NCI-H1092 treated with DMSO at 0.1 percent for 48 hours (cell line): ENCODE data around the gene GRIN3A.
"Not testable (repeated sequence)": the region's sequence is repeated elsewhere in the genome, so short reads cannot be mapped to it uniquely, and the experiment has no call there.

Experiments used
- DNase-seq: peaks from one replicate; lab custom pipeline; 2025; lab: John Stamatoyannopoulos, UW

The GRIN3A gene

GRCh38 chr9:101632611-101633010 is 105.8 kb downstream of the GRIN3A start:
- no peak for DNase-seq

GRCh38 chr9:101631892-101632291 is 106.6 kb downstream of the GRIN3A start:
- no peak for DNase-seq

GRCh38 chr9:101629636-101630035 is 108.8 kb downstream of the GRIN3A start:
- DNase-seq: no peak

DNA sequence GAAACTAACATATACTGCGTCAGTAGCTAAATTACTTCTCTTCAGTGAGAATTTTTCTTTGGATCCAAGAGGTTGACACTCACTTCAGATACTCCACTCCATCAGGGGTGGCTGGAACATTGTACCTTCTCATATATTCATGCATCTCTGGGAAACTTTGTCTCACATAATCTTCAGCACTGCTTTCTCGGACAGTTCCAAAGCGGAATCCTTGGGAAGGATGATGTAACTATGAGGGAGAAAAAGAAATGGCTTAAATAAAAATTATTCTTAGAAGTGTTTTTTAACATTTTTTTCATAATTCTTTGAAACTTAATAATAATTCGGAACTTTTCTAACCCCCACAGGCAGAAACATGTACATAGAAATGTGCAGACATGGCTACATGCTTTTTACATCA is 110.3 kb downstream of the GRIN3A start:
- DNase-seq: no peak

- DNase-seq: no peak
These were observed 112.2 kb downstream of the GRIN3A start for GRCh38 chr9:101626295-101626694.

GRCh38 chr9:101625876-101626275 is 112.6 kb downstream of the GRIN3A start:
- no peak for DNase-seq

GRCh38 chr9:101620452-101620851 is 118.0 kb downstream of the GRIN3A start:
- no peak for DNase-seq

GRCh38 chr9:101618698-101619097 is 119.7 kb downstream of the GRIN3A start:
- DNase-seq: no peak

GRCh38 chr9:101605547-101605946 is 132.9 kb downstream of the GRIN3A start:
- no peak for DNase-seq

GRCh38 chr9:101604296-101604695 is 134.2 kb downstream of the GRIN3A start:
- no peak for DNase-seq

DNA sequence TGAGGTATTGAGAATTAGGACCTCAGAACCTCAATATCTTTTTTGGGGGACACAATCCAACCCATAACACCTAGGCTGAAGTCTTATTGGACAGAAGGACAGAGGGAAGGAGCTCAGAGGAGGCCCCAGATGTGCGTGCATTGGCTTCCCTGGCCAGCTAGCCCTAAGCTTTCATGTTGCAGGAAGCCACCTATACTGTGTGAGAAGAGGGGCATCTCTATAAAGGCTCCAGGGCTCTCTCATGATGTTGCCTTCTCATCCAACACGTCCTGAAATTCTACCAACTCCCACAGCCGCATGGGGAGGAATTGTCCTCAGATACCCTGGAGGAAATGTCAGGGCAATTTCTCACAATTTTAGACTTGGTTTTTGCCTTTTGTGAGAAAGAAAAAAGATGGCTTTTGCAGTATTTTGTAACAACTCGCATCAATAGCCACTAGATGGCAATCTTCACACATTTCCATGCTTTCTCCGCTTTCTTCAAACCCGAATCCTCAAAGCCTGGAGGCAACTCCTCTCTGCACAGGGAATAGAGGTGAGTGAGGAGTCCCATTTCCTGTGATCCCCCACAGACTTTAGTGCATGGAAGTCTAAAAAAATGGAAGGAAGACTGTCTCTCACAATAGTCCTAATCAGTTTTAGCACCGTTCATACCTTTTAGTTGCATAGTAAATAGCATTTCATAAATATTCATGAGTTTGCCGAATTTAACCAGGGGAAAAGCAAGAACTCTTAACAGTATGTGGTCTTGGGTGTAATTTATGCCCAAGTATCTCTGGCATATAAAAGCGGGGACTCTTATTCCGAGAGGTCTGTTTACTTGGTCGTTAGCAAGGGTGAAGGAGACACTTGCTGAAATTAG is 136.3 kb downstream of the GRIN3A start:
- DNase-seq: peak; percentile 71

GRCh38 chr9:101594796-101595195 is 143.7 kb downstream of the GRIN3A start, which contains the start of gene PPP3R2:
TSS of gene PPP3R2 (minus strand) at chr9:101594969. CDS start at chr9:101594921, 48 bp downstream.
- no peak for DNase-seq

DNA sequence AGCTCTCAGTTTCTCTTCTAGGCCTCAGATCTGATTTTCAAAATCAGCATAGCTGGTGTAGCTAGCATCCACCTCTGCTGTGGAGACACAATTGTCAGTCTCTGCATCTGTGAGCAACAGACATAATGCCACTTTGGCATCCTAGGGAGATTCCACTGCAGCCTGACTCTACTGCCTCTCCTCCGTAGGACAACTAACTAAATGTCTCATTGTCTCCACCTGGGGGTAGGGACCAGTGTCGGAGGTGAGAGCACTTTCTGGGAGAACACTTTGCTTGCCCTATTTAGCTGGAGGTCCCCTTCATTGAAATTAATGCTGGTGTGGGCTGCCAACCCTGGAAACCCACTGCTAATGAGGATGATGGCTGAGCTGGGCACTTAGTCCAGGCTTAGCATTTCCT is 145.1 kb downstream of the GRIN3A start:
- no peak for DNase-seq

DNA sequence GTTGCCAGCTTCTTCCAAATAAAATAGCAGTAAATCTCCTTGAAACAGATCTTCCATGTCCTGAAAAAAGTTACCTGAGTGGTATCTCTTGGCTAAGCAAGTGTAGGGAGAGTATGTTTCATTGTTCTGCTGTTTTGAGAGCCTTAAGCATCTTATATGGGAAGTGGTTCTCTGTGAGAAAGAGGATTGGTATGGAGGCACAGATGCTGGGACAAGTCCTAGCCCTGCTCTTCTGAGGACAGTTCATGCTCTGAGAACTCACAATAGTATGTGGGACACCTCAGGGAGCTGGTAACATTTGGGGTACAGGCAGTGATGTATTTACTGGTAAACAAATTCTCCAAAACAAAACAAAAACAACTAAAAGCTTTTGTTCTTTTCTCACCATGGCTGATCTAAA is 145.7 kb downstream of the GRIN3A start:
- DNase-seq: no peak

- DNase-seq: no peak
These were observed 146.5 kb downstream of the GRIN3A start for GRCh38 chr9:101591787-101592446.

GRCh38 chr9:101590901-101591300 is 147.5 kb downstream of the GRIN3A start:
- DNase-seq: no peak

GRCh38 chr9:101590074-101590473 is 148.4 kb downstream of the GRIN3A start:
- DNase-seq: not testable (repeated sequence)

DNA sequence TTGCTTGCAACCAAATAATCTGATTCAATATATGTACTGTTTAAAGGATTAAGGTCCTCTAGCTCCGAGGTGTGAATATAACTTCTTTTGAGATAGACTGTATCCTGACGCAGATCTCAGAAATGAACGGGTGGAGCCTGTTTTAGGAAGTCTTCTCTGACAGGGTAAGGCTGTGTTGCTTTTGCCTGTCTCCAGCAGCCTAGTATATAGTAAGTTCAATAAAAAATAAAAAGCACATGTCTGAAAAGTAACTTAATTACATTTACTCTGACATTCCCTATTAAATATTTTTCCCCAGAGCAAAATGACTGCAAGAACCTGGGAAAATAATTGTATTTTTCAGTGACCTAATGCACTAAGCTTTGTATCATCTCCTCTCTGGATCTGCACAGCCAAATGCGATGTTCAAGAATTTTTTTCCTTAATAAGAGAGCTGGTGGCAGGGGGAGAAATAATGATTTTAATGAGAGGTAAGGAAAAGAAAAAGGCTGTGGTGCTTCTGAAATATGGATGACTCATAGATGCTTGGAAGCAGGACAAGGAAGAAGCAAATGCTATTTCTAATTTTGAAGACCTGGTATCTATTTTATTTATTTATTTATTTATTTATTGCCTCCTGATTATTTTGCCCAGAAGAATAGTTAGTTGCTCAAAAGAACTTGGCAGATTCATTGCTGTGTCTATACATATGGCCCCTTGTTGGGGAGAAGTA is 151.0 kb downstream of the GRIN3A start:
- DNase-seq: no peak

DNA sequence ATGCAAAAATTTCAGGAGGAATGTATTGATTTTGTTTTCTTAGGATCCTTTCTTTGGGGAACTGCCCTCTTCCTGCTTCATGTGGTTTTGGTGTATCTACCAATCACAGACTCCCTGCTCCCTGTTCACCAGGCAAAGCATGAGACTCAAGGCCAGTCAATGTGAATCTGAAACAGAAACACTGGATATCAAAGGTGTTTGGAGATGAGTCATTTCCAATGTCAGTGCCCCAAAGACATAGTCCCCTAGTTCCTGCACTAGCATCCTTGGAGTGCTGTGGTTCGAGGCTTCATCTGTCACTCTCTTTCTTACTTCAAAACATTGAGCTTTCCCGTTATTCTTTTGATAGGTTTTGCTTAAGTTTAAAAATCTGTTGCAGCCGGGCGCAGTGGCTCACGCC is 151.8 kb downstream of the GRIN3A start:
- DNase-seq: no peak

DNA sequence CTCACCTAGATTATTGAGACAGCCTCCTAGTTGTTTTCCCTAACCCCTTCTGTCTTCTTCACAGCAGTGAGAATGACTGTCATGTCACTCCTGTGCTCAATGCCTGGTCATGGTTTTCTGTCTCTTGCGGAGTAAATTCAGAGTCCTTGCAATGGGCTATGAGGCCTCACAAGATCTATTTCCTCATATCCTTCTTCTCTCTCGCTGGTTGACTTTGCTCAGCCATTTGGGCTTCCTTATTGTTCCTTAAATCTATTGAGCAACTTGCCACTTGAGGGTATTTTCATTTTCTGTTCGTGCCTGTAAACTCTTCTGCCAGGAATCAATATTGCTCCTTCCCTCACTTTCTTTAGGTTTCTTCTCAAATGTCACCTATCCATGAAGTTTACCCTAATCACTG is 152.7 kb downstream of the GRIN3A start:
- no peak for DNase-seq

GRCh38 chr9:101582553-101582952 is 155.9 kb downstream of the GRIN3A start:
- DNase-seq: no peak

- no peak for DNase-seq
These were observed 158.5 kb downstream of the GRIN3A start for GRCh38 chr9:101579711-101580545.
